GM19467 (cell line): ENCODE data around the gene SAMD4B.

Experiments
- ATAC-seq: cut with Tn5 transposase; IDR thresholded peaks from one replicate; pipeline ENCODE4 v1.9.1; 2021; ENCODE audit warnings: mild to moderate bottlenecking, moderate library complexity; ENCODE audit not compliant: unreplicated experiment

The SAMD4B gene

DNA sequence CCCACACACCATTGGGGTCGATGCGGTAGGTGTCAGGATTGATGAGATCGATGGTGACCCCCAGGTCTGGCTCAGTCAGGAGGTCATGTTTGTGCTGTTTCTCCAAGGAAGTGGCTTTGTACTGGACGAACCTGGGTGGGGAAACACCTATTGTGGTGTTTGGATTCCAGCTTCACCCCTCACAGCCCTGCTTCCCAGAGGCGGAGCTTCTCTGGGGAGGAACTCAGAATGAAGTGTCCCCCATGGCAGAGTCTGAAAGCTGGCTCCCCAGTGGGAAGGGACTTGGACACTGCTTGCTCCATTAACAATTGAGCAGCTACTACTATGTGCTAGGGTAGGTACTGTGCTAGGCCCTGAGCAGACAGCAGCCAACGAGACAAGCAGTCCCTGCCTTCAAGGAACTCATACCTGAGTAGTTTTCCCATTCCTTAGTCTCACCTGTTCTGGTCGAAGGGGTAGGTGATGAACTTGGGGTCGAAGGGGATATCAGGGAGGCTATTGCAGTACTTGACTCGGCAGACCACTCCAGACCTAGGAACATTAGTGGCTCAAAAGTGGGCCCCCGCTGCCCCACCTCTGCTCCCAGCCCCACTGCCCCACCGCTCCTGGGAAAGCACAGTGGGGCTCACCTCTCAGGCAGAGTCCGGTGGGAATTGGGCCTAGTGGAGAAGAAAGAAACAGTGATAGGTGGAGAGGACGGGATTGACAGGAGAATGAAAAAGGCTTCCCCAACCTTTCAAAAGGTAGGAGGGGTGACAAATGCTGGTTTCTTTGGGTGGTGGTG is 47.6 kb downstream of the SAMD4B start:
- no peak for ATAC-seq

DNA sequence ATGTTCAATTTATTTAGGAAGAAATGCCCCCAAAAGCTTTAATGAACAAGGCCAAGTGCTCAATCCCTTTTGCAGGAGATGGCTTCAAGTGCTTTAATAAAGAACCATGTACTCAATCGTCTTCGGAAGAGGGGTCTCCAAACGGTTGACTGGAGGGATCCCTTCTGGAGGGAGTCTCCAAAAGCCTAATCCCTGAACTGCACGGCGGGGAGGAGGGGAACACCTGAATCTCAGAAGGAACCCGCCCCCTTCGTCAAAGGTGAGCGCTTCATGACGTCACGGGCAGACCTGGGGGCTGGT is 48.2 kb downstream of the SAMD4B start:
- no peak for ATAC-seq

DNA sequence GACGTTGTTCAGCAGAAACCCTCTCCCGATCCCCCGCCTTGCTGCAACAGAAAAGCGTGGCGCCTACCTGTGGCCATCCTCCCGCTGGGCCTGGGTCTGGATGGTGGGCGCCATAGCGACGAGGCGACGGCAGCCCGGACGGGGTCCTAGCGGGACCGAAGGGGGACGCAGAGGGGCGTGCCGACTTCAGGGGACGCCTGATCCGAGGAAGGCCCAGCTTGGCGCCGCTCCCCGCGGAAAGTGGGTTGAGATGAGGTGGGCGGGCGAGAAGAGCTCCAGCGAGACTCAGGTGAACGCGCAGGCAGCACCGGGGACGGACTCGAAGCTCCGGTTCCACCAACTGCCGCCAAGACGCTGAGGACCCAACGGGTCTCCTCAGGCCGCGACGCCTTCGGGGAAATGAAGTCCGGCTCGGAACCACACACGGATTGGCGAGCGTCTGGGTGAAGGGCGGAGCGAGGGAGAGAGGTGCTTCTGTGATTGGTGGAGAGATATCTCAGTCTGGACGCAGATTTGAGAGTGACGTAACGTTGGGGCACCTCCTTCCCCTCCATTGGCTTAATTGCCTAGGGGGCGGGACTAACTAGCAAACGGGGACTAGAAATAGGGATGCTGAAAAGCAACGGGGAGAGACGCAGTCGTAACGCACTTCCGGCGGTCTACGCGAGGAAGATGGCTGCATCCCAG is 48.7 kb downstream of the SAMD4B start, which contains the start of the genes MED29 and PAF1:
Gene MED29 (plus strand): TSS at position 628 of the 687 bp plus-strand sequence. CDS start 45 bp downstream, at position 673.
Gene PAF1 (minus strand): TSS at position 356 of the 687 bp plus-strand sequence. CDS start 242 bp downstream, at position 114.
- peak; percentile 85 for ATAC-seq

DNA sequence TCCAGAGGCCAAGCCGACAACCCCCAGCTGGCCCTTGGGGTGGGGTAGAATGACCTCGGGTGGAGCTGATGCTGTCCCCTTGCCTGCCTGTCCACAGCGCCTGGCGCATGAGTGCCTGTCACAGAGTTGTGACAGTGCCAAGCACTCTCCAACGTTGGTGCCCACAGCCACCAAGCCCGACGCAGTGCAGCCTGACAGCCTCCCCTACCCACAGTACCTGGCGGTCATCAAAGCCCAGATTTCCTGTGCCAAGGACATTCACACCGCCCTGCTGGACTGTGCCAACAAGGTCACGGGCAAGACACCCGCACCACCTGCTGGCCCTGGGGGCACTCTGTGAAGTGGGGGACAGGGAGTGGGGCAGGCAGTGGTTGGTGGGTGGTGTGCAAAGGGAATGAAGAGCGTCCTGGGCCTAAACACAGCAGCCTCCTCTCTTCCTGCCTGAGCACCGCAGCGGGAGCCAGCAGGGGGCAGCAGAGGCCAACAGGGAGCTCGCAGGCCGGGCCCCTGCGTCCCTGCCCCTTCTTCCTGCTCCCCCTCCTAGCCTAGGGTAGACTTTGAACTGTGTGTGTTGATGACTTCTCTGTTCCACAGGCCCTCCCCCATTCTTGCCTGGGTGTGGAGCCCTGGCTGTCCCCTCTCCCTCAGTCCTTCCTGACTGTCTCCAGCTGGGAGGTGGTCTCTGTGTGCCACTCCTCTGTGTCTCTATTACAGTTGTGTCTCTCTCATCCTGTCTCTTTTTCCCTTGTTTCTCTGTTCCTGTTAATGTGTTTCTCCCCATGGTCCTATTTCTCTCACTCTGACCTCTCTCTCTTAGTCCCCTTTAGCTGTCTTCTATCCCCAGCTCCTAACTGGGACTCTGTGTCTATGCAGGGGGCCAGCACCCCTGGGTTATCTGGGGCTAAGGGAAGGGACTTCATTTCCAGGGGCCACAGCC is 55.4 kb downstream of the SAMD4B start:
- no peak for ATAC-seq

GRCh38 chr19:39398297-39398864 is 56.2 kb downstream of the SAMD4B start:
- no peak for ATAC-seq

DNA sequence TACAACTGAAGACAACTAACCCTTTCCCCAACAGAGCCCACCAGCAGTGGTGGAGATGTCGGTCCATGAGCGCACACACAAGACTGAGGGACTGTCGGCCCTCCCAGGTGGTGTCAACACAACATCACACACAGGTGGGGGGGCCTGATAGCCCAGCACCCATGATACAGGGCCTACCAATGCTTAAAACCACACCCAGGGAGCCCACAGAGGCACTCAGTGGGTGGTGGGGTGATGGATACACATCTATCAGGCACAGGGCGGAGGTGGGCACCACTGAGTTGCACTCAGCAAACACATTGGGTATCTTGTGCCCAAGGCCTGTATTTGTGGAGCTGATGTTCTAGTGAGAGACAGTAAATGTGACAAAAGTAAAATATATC is 57.4 kb downstream of the SAMD4B start:
- ATAC-seq, result no peak

GRCh38 chr19:39400061-39400460 is 57.8 kb downstream of the SAMD4B start:
- no peak for ATAC-seq

- no peak for ATAC-seq
Measured at GRCh38 chr19:39401070-39401548, 58.9 kb downstream of the SAMD4B start.

- ATAC-seq, result no peak
Measured at GRCh38 chr19:39401549-39402345, 59.5 kb downstream of the SAMD4B start.

GRCh38 chr19:39402346-39403300 is 60.4 kb downstream of the SAMD4B start:
- ATAC-seq, result peak; percentile 24

- peak; percentile 25 for ATAC-seq
Measured at GRCh38 chr19:39403331-39404312, 61.4 kb downstream of the SAMD4B start.

DNA sequence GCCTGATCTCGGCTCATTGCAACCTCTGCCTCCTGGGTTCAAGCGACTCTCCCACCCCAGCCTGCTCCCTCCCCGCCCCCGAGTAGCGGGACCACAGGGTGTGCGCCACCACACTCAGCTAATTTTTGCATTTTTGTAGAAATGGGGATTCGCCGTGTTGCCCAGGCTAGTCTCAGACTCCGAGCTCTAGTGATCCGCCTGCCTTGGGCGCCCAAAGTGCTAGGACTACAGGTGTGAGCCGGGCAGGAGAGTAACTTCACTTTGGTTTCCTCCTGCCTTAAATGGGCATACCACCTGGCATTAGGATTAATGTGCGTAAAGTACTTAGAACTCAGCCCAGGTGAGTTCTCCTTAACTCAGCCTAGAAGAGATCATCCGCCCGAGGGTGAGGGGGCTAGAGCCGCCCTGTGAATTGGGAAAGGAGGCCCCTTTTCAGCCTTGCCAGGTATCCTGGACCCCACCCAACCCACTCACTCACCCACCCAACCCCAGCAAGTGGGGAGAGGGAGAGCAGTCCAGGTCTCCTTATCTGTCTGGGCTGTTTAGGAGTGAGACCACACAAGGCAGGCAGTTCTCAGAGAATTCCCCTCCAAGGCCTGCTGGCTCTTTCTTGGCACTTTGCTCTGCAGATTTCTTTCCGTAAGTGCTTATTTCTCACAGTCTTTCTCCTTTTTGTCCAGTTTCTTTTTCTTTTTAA is 63.2 kb downstream of the SAMD4B start:
- no peak for ATAC-seq

- ATAC-seq, result no peak
Measured at GRCh38 chr19:39405958-39406655, 63.9 kb downstream of the SAMD4B start.

DNA sequence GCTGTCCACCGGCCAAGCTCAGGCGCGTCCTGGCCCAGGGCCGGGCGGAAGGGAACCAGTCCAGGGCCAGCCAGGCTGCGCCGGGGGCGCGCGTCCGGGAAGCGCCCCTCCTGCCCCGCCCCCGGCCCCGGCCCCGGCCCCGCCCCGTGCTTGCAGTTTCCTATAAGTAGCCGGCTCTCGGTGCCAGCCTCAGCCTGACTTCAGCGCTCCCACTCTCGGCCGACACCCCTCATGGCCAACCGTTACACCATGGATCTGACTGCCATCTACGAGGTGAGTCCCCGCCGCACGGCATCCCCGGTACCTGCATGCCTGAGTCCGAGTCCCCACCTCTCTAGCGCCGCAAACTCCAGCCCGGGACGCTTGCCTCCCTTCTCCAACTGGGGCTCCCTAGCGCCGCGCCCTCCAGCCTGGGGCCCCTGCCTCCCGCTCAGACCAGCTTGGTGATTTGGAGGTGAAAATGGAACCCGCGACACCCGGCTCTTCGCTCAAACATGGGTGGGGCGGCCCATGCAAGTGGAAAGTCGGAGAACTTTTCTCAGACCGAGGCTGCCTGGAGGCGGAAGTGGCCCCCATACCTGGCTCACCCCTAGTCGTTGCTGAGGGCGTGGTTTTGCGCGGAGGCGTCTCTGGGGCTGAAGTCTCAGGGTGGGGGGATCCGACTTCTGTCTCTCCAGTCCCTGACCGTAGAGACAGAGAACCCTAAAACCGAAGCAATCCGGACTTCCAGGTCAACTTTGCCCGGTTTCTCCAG is 64.6 kb downstream of the SAMD4B start, which contains the start of gene ZFP36:
Gene ZFP36 (plus strand): TSS at position 192 of the 754 bp plus-strand sequence. CDS start 58 bp downstream, at position 250.
- ATAC-seq, result no peak

DNA sequence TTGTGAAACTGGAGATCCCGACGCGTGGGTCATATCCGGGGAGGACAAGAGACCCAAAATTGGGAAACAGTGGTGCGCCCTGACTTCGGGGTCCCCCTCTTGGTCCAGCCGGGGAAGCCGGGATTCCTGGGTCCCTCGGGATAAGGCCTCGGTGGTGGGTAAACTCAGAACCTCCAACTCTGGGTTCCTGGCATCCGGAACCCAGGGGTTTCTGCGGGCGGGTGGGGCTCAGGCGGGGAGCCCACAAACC is 65.1 kb downstream of the SAMD4B start:
- no peak for ATAC-seq
